ENCODE results near the gene GRAMD2A. TPM values are rescaled to one million over a fixed set of nuclear protein-coding genes. Genes with fewer than 3 reads are reported as not detected.

Gene GRAMD2A
- total and polyA plus RNA-seq, 10 of the 15 experiments (the other 5 are each of a cell fraction or from before 2014, with no cell fraction given), result 0.02 to 0.35 TPM; not detected in 8

DNA sequence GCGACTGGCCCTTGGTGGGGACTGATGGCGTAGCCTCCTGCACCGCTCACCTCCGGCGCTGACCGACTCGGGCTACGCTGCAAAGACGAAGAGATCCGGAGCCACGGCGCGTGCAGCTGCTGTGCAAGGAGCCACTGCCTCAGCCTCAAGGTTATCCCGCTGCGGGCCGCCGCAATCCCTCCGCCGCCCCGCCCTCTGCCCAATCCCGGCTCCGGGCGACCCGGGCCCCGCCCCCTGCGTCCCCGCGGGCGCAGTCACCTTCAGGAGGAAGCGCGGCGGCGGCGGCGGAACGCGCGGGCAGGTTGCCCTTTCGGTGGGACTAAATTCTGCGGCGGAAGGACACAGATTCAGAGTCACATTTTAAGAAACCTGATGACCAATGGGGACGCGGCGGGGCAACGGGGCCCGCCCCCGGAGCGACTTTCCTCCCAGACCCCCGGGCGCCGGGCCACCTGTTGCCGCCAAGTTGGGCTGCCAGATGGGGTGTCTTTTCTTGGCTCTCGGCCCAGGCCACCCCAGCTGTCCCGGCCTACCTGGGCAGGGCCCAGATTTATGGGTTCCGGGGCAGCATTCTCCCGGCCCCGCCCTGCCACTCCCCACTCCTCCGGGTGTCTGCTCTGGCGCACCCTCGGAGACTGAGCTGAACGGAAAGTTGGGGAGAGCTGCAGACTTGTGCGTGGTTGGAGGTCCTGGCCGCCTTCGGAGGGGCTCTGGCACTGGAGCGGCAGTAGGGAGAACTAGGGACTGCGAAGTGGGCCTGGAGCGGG is 33.7 kb upstream of the GRAMD2A start, which contains the start of gene PKM (continued):
- TF ChIP-seq SRF (IDR thresholded peaks at IDR 0.05; ENCODE audit: low read depth in 2 of 2, low read length in 2 of 2) (no peak), EED (IDR thresholded peaks at IDR 0.05; ENCODE audit: low read depth) (no peak; the same call in none of the 2 replicates), ATF3 (IDR thresholded peaks at IDR 0.05; ENCODE audit: borderline replicate concordance, extremely low read depth, low read depth, low read length) (no peak), BHLHE40 (IDR thresholded peaks at IDR 0.05; ENCODE audit: borderline replicate concordance in 1 of 2, low read depth in 2 of 2, low read length in 1 of 2) (peak; percentile 77 to 92), IRF5 (IDR thresholded peaks at IDR 0.05; ENCODE audit: borderline replicate concordance) (no peak), NR2F1 (conservative IDR thresholded peaks at IDR 0.05) (peak; percentile 96), ATF2 (IDR thresholded peaks at IDR 0.05; ENCODE audit: low read length) (no peak), HCFC1 (IDR thresholded peaks at IDR 0.05; ENCODE audit: low read length) (0 out of 2 replicates have a peak, but pooled peaks have one; percentile 31), SIX5 (IDR thresholded peaks at IDR 0.05; ENCODE audit: low read depth, low read length, severe bottlenecking) (peak; percentile 4), MLLT1 (IDR thresholded peaks at IDR 0.05) (no peak), RFX5 (IDR thresholded peaks at IDR 0.05; ENCODE audit: low read depth, low read length) (0 out of 2 replicates have a peak, but pooled peaks have one; percentile 51), TARDBP (IDR thresholded peaks at IDR 0.05; ENCODE audit: borderline replicate concordance) (peak; percentile 83; the same call in 1 of the 2 replicates), HDGF (IDR thresholded peaks at IDR 0.05) (peak; percentile 50; the same call in 1 of the 2 replicates), KDM1A (IDR thresholded peaks at IDR 0.05; ENCODE audit: borderline replicate concordance) (no peak), IKZF2 (IDR thresholded peaks at IDR 0.05) (peak in 1 of 2 experiments; percentile 43), RELA (IDR thresholded peaks at IDR 0.05; ENCODE audit: borderline replicate concordance, partially characterized antibody) (no peak), BCL11A (IDR thresholded peaks at IDR 0.05; ENCODE audit: low read depth, low read length) (no peak)
- TF ChIP-seq, protein P1, sequence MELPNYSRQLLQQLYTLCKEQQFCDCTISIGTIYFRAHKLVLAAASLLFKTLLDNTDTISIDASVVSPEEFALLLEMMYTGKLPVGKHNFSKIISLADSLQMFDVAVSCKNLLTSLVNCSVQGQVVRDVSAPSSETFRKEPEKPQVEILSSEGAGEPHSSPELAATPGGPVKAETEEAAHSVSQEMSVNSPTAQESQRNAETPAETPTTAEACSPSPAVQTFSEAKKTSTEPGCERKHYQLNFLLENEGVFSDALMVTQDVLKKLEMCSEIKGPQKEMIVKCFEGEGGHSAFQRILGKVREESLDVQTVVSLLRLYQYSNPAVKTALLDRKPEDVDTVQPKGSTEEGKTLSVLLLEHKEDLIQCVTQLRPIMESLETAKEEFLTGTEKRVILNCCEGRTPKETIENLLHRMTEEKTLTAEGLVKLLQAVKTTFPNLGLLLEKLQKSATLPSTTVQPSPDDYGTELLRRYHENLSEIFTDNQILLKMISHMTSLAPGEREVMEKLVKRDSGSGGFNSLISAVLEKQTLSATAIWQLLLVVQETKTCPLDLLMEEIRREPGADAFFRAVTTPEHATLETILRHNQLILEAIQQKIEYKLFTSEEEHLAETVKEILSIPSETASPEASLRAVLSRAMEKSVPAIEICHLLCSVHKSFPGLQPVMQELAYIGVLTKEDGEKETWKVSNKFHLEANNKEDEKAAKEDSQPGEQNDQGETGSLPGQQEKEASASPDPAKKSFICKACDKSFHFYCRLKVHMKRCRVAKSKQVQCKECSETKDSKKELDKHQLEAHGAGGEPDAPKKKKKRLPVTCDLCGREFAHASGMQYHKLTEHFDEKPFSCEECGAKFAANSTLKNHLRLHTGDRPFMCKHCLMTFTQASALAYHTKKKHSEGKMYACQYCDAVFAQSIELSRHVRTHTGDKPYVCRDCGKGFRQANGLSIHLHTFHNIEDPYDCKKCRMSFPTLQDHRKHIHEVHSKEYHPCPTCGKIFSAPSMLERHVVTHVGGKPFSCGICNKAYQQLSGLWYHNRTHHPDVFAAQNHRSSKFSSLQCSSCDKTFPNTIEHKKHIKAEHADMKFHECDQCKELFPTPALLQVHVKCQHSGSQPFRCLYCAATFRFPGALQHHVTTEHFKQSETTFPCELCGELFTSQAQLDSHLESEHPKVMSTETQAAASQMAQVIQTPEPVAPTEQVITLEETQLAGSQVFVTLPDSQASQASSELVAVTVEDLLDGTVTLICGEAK (IDR thresholded peaks at IDR 0.05; ENCODE audit: borderline replicate concordance), result peak; percentile 29; the same call in 1 of the 2 replicates
- TF ChIP-seq, protein P2, sequence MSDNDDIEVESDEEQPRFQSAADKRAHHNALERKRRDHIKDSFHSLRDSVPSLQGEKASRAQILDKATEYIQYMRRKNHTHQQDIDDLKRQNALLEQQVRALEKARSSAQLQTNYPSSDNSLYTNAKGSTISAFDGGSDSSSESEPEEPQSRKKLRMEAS (IDR thresholded peaks at IDR 0.05; ENCODE audit: low read depth, low read length), result peak; percentile 81
